Measurements from ENCODE around the gene HMGCS1. TPM values are rescaled to one million over a fixed set of nuclear protein-coding genes. Genes with fewer than 3 reads are reported as not detected.

The HMGCS1 gene
- total RNA-seq, 1 donor from 2014 or later: 146 TPM

DNA sequence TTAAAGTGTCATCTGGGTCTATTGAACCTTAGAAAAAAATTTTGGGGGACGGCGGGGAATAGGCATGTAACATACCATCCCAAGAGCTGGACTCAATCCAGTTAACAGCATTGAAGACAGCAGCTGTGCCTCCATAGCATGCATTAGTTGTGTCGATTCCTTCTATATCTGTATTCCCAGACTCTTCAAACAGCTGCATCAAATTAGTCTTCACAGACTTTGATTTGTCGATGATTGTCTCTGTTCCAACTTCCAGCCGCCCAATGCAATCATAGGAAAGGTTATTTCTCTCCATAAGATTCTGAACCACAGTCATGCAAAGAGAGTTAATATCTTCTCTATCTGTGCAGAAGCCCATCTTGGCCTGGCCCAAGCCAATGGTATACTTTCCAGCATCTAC, 14.8 kb downstream of the HMGCS1 start:
- no peak overlapping the region for H3K4me3 ChIP-seq (ENCODE audit: insufficient read depth, low read depth, low read length)
- FAIRE-seq: no peak
- H4K20me1 ChIP-seq (ENCODE audit: insufficient read depth, low read length): peaks cover 76% of the 10 kb centered on the region
- no peak overlapping the region for H3K4me2 ChIP-seq (ENCODE audit: low read length)
- Mint-ChIP-seq H3K27me3 (ENCODE audit: low read depth, unreplicated experiment) (no peaks in the 10 kb centered on the region), H3K27ac (ENCODE audit: unreplicated experiment) (no peak overlapping the region), H3K9me3 (ENCODE audit: unreplicated experiment) (no peaks in the 10 kb centered on the region), H3K4me3 (ENCODE audit: unreplicated experiment) (no peak overlapping the region), H3K36me3 (ENCODE audit: low read depth, unreplicated experiment) (peaks cover 4% of the 10 kb centered on the region), H3K4me1 (ENCODE audit: low read depth, unreplicated experiment) (peaks cover 34% of the 10 kb centered on the region)
- H3K79me2 ChIP-seq (ENCODE audit: insufficient read depth, low read length): peaks cover 43% of the 10 kb centered on the region
- no peaks in the 10 kb centered on the region for H3K27me3 ChIP-seq (ENCODE audit: insufficient read depth, low read length)
- no peak overlapping the region for H3K9ac ChIP-seq (ENCODE audit: low read length)
- no peak for TF ChIP-seq EZH2 (IDR thresholded peaks at IDR 0.05; ENCODE audit: insufficient read depth, low read length)
- TF ChIP-seq, protein P1, sequence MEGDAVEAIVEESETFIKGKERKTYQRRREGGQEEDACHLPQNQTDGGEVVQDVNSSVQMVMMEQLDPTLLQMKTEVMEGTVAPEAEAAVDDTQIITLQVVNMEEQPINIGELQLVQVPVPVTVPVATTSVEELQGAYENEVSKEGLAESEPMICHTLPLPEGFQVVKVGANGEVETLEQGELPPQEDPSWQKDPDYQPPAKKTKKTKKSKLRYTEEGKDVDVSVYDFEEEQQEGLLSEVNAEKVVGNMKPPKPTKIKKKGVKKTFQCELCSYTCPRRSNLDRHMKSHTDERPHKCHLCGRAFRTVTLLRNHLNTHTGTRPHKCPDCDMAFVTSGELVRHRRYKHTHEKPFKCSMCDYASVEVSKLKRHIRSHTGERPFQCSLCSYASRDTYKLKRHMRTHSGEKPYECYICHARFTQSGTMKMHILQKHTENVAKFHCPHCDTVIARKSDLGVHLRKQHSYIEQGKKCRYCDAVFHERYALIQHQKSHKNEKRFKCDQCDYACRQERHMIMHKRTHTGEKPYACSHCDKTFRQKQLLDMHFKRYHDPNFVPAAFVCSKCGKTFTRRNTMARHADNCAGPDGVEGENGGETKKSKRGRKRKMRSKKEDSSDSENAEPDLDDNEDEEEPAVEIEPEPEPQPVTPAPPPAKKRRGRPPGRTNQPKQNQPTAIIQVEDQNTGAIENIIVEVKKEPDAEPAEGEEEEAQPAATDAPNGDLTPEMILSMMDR (IDR thresholded peaks at IDR 0.05; ENCODE audit: insufficient read depth, low read depth, low read length): no peak
- no peak for DNase-seq (ENCODE audit: low read depth)
- peaks cover 45% of the 10 kb centered on the region for H3K36me3 ChIP-seq (ENCODE audit: insufficient read depth, low read length)
- H2AFZ ChIP-seq (ENCODE audit: low read depth, low read length): no peak overlapping the region
- H3K4me1 ChIP-seq (ENCODE audit: insufficient read depth, low read length): peaks cover 9% of the 10 kb centered on the region
- no peaks in the 10 kb centered on the region for H3K9me3 ChIP-seq (ENCODE audit: insufficient read depth, low read depth, low read length)
- no peak overlapping the region for H3K27ac ChIP-seq (ENCODE audit: low read depth, low read length)

DNA sequence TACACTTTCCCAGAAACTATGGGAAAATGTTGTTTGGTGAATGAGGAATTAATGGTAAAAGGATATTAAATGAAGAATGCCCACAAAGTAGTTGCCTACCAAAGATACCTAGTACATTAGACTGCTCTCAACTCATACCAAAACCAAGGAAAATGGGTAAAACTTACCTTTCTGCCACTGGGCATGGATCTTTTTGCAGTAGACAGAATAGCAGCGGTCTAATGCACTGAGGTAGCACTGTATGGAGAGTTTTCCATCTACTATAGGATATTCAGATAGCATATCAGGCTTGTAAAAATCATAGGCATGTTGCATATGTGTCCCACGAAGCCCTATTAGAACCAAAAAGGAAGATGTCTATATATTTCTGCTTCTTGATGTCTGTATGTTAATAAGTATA, 16.4 kb downstream of the HMGCS1 start:
- FAIRE-seq: no peak
- Mint-ChIP-seq H3K4me1 (ENCODE audit: low read depth, unreplicated experiment) (peaks cover 21% of the 10 kb centered on the region), H3K9me3 (ENCODE audit: unreplicated experiment) (no peaks in the 10 kb centered on the region), H3K4me3 (ENCODE audit: unreplicated experiment) (no peak overlapping the region), H3K27me3 (ENCODE audit: low read depth, unreplicated experiment) (no peaks in the 10 kb centered on the region), H3K36me3 (ENCODE audit: low read depth, unreplicated experiment) (peaks cover 4% of the 10 kb centered on the region), H3K27ac (ENCODE audit: unreplicated experiment) (no peak overlapping the region)
- Histone ChIP-seq H3K79me2 (ENCODE audit: insufficient read depth, low read length) (peaks cover 27% of the 10 kb centered on the region), H3K36me3 (ENCODE audit: insufficient read depth, low read length) (peaks cover 57% of the 10 kb centered on the region), H4K20me1 (ENCODE audit: insufficient read depth, low read length) (peaks cover 60% of the 10 kb centered on the region), H3K4me3 (ENCODE audit: insufficient read depth, low read depth, low read length) (no peak overlapping the region), H3K9me3 (ENCODE audit: insufficient read depth, low read depth, low read length) (no peaks in the 10 kb centered on the region), H3K9ac (ENCODE audit: low read length) (no peak overlapping the region), H3K27ac (ENCODE audit: low read depth, low read length) (no peak overlapping the region), H3K4me1 (ENCODE audit: insufficient read depth, low read length) (peaks cover 9% of the 10 kb centered on the region), H2AFZ (ENCODE audit: low read depth, low read length) (no peak overlapping the region), H3K27me3 (ENCODE audit: insufficient read depth, low read length) (no peaks in the 10 kb centered on the region), H3K4me2 (ENCODE audit: low read length) (no peak overlapping the region)
- DNase-seq (ENCODE audit: low read depth): no peak
- TF ChIP-seq, protein P1 (IDR thresholded peaks at IDR 0.05; ENCODE audit: insufficient read depth, low read depth, low read length): no peak
- no peak for TF ChIP-seq EZH2 (IDR thresholded peaks at IDR 0.05; ENCODE audit: insufficient read depth, low read length)

DNA sequence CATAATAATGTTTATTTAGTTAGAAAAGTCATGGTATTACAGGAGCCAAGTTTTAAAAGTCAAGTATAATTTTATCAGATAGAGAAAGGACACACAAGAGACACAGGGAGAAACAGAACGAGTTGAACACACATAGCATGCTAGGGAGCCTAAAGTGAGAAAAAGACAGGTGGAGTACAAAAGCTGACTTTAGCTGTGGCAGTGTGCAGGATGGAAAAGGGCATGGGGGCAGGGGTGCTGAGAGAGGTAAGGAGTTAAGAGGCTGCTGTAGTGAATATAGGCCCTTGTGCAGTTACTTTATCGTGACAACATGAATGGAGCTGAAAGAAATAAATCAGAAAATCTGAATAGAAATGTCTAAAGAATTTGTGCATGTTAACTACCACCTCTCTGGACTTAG, 18.0 kb downstream of the HMGCS1 start:
- peaks cover 60% of the 10 kb centered on the region for H3K36me3 ChIP-seq (ENCODE audit: insufficient read depth, low read length)
- H3K27me3 ChIP-seq (ENCODE audit: insufficient read depth, low read length): no peaks in the 10 kb centered on the region
- no peak overlapping the region for H3K4me3 Mint-ChIP-seq (ENCODE audit: unreplicated experiment)
- no peak overlapping the region for H3K27ac Mint-ChIP-seq (ENCODE audit: unreplicated experiment)
- H3K9me3 ChIP-seq (ENCODE audit: insufficient read depth, low read depth, low read length): no peaks in the 10 kb centered on the region
- DNase-seq (ENCODE audit: low read depth) (no peak), FAIRE-seq (no peak)
- no peak overlapping the region for H2AFZ ChIP-seq (ENCODE audit: low read depth, low read length)
- peaks cover 9% of the 10 kb centered on the region for H3K4me1 ChIP-seq (ENCODE audit: insufficient read depth, low read length)
- no peak overlapping the region for H3K9ac ChIP-seq (ENCODE audit: low read length)
- H3K4me2 ChIP-seq (ENCODE audit: low read length): no peak overlapping the region
- no peak for TF ChIP-seq EZH2 (IDR thresholded peaks at IDR 0.05; ENCODE audit: insufficient read depth, low read length)
- TF ChIP-seq, protein P1 (IDR thresholded peaks at IDR 0.05; ENCODE audit: insufficient read depth, low read depth, low read length): no peak
- H3K79me2 ChIP-seq (ENCODE audit: insufficient read depth, low read length): peaks cover 10% of the 10 kb centered on the region
- peaks cover 26% of the 10 kb centered on the region for H3K4me1 Mint-ChIP-seq (ENCODE audit: low read depth, unreplicated experiment)
- no peaks in the 10 kb centered on the region for H3K27me3 Mint-ChIP-seq (ENCODE audit: low read depth, unreplicated experiment)
- H3K27ac ChIP-seq (ENCODE audit: low read depth, low read length): no peak overlapping the region
- H3K9me3 Mint-ChIP-seq (ENCODE audit: unreplicated experiment): no peaks in the 10 kb centered on the region
- H3K36me3 Mint-ChIP-seq (ENCODE audit: low read depth, unreplicated experiment): peaks cover 4% of the 10 kb centered on the region
- H4K20me1 ChIP-seq (ENCODE audit: insufficient read depth, low read length): peaks cover 48% of the 10 kb centered on the region
- no peak overlapping the region for H3K4me3 ChIP-seq (ENCODE audit: insufficient read depth, low read depth, low read length)

Data from astrocyte (in vitro differentiated cells and primary cell).